Vagina (tissue), 2 donors: ENCODE results near the gene KRT74. TPM values are rescaled to one million over a fixed set of nuclear protein-coding genes. Genes with fewer than 3 reads are reported as not detected.

Experiments
- DNase-seq, 2 donors: peaks; one replicate each; pipeline ENCODE4 v3.0.0-alpha.2; 2017; ENCODE audit errors: extremely low spot score in 2 of 2
- H3K27ac ChIP-seq: fragments of 200-600 bp; sonication (generic); one replicate; pipeline ENCODE4 v1.5.1; 2019
- H3K27me3 ChIP-seq: fragments of 200-600 bp; sonication (generic); one replicate; pipeline ENCODE4 v1.5.1; 2019
- H3K36me3 ChIP-seq, 2 donors: fragments of 200-600 bp; sonication (generic); one replicate each; pipeline ENCODE4 v1.5.1; 2017 to 2019
- H3K4me1 ChIP-seq: fragments of 200-600 bp; sonication (generic); one replicate; pipeline ENCODE4 v1.5.1; 2019
- H3K4me3 ChIP-seq, 2 donors: fragments of 200-600 bp; sonication (generic); 1 replicate in 1 of 2; 2 replicates in 1 of 2; pipeline ENCODE4 v1.5.1; 2016 to 2019
- H3K9me3 ChIP-seq: fragments of 200-600 bp; sonication (generic); one replicate; pipeline ENCODE4 v1.5.1; 2019
- POLR2A ChIP-seq, 2 donors: fragments of 450-650 bp; IDR thresholded peaks; one replicate each; pipeline ENCODE4 v1.6.1; 2017; ENCODE audit warnings: antibody characterized with exemption in 2 of 2, mild to moderate bottlenecking in 2 of 2, moderate library complexity in 2 of 2
- POLR2AphosphoS5 ChIP-seq, 2 donors: sonication (generic); formaldehyde crosslinking; IDR thresholded peaks; one replicate each; pipeline ENCODE4 v1.9.0; 2017; ENCODE audit warnings: antibody characterized with exemption in 2 of 2, mild to moderate bottlenecking in 2 of 2, low read depth in 1 of 2; ENCODE audit not compliant: insufficient read depth in 1 of 2
- intact Hi-C: fragments of 100-400 bp; cut with DNase I; formaldehyde crosslinking; loops from one replicate; pipeline ENCODE4 v1.15.1; 2023
- total RNA-seq: library from RNA; depleted of rRNA; stranded (reverse); fragments of >200 nt; gene quantifications from one replicate; pipeline ENCODE4 v1.2.3, GENCODE V29; 2016
- TF ChIP-seq, protein P1 (sequence below), 3 experiments: fragments of 450-650 bp in 2 of 3; fragments of 200-600 bp in 1 of 3; sonication (generic) in 1 of 3; IDR thresholded peaks; one replicate each; pipeline ENCODE4 v1.5.1; 2017 to 2019; ENCODE audit warnings: antibody characterized with exemption in 3 of 3, mild to moderate bottlenecking in 2 of 3, moderate library complexity in 2 of 3

Gene KRT74
- not detected for total RNA-seq

DNA sequence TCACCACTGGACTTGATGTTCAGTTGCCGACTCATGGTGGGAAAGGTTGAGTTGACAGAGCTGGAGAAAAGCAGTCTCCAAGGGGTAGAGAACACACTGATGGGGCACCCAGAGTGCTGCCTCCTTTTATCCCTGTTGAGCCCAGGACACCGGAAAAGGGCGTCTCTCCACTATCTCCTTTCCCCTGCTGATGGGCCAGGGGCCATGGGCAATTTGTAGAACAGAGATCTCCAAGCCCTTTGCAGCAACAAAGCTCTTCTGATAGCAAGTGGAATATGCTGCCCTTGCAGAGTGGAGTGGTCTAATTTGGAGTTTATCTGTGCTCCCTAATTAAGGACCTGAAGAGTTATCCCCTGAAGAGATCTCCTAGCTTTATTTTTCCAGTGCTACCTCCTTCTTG is at the start of gene KRT74:
Gene KRT74, minus strand, starts transcription at position 101 of the 400 bp plus-strand sequence. Its CDS starts 66 bp downstream, at position 35.
- no peaks in the 10 kb centered on the region for H3K4me1 ChIP-seq
- H3K36me3 ChIP-seq, result no peaks in the 10 kb centered on the region
- H3K4me3 ChIP-seq, result no peak within 1 kb of the TSS
- no peak within 1 kb of the TSS for H3K27ac ChIP-seq
- TF ChIP-seq POLR2A (IDR thresholded peaks at IDR 0.05) (no peak), POLR2AphosphoS5 (IDR thresholded peaks at IDR 0.05; ENCODE audit: insufficient read depth in 1 of 2, low read depth in 1 of 2) (no peak)
- TF ChIP-seq, protein P1, sequence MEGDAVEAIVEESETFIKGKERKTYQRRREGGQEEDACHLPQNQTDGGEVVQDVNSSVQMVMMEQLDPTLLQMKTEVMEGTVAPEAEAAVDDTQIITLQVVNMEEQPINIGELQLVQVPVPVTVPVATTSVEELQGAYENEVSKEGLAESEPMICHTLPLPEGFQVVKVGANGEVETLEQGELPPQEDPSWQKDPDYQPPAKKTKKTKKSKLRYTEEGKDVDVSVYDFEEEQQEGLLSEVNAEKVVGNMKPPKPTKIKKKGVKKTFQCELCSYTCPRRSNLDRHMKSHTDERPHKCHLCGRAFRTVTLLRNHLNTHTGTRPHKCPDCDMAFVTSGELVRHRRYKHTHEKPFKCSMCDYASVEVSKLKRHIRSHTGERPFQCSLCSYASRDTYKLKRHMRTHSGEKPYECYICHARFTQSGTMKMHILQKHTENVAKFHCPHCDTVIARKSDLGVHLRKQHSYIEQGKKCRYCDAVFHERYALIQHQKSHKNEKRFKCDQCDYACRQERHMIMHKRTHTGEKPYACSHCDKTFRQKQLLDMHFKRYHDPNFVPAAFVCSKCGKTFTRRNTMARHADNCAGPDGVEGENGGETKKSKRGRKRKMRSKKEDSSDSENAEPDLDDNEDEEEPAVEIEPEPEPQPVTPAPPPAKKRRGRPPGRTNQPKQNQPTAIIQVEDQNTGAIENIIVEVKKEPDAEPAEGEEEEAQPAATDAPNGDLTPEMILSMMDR (IDR thresholded peaks at IDR 0.05), result no peak
- H3K27me3 ChIP-seq, result no peaks in the 10 kb centered on the region
- no peaks in the 10 kb centered on the region for H3K9me3 ChIP-seq
- DNase-seq, result no peak
- intact Hi-C loops, result no loop called here

DNA sequence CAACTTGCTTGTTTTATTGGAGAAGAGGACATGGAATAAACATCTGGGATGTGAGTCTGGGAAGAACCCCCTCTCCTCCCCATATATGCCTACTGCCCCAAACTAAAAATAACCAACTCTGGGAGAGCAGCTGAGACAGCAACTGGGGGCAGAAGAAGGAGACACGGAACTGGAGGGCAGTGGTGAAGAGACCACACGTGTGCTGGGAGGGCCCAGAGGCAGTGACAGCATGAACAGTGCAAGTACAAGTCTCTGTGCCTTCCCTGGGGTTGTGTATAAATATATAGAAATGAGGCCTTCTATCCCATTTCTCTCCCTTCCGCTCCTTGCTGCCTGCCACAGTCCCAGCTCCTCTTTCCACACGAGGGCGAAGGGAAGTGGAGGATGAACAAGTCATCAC is 48.7 kb upstream of the KRT74 start:
- peak in 1 of 2 donors; percentile 22 for DNase-seq

DNA sequence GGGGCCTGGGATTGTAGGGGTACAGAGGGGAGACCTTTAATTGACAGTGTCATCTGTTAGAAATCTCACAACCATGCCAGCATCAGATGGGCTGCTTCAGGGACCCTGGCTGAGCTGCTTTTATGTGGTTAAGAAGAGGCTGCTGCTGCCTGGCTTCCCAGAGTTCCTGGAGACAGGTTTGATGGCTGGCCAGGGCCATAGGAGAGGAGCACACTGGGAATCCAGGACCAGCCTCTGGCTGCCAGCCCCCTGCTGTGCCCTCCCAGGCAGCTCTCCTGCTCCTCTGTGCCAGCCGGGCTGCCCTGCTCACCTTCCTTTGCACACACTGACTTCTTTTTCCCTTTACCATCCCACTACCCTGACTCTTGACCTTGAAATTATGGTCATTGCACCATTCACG is 45.2 kb upstream of the KRT74 start:
- TF ChIP-seq, protein P1 (IDR thresholded peaks at IDR 0.05), result no peak
- TF ChIP-seq POLR2AphosphoS5 (IDR thresholded peaks at IDR 0.05; ENCODE audit: insufficient read depth in 1 of 2, low read depth in 1 of 2), result no peak
- TF ChIP-seq POLR2A (IDR thresholded peaks at IDR 0.05), result no peak
- Histone ChIP-seq H3K4me3 (no peak overlapping the region), H3K27me3 (no peaks in the 10 kb centered on the region), H3K27ac (no peak overlapping the region), H3K9me3 (no peaks in the 10 kb centered on the region), H3K4me1 (no peaks in the 10 kb centered on the region), H3K36me3 (no peaks in the 10 kb centered on the region)
- peak; percentile 28 to 65 for DNase-seq
- intact Hi-C loops, result no loop called here

More for the DNA sequence above, 48.7 kb upstream of the KRT74 start:
- intact Hi-C loops, result no loop called here
- H3K27ac ChIP-seq, result no peak overlapping the region
- no peaks in the 10 kb centered on the region for H3K36me3 ChIP-seq
- H3K4me3 ChIP-seq, result no peak overlapping the region
- H3K4me1 ChIP-seq, result no peaks in the 10 kb centered on the region
- no peaks in the 10 kb centered on the region for H3K27me3 ChIP-seq
- no peaks in the 10 kb centered on the region for H3K9me3 ChIP-seq
- TF ChIP-seq POLR2A (IDR thresholded peaks at IDR 0.05) (no peak), POLR2AphosphoS5 (IDR thresholded peaks at IDR 0.05; ENCODE audit: insufficient read depth in 1 of 2, low read depth in 1 of 2) (no peak)
- TF ChIP-seq, protein P1 (IDR thresholded peaks at IDR 0.05), result no peak

DNA sequence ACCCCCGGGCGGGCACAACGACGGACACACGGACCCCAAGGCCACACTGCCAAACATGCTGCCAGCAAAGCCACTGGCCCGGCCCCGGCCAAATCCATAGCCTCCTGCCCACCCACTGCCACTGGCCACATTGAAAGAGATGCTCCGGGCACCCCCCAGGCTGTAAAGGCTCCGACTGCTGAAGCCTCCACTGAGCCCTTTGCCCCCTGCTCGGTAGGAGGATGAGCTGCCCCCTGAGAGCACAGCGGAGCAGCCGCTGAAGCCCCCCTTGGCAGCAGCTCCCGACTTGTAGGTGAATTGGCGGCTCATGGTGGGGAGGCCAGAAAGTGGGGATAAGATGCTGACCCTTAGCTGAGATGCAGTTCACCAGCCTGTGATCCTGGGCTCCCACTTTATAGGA is 44.6 kb upstream of the KRT74 start, which contains the start of gene KRT73:
Gene KRT73, minus strand, starts transcription at position 344 of the 400 bp plus-strand sequence. Its CDS starts 35 bp downstream, at position 309.
- peak; percentile 56 to 87 for DNase-seq
- TF ChIP-seq, protein P1 (IDR thresholded peaks at IDR 0.05), result no peak
- TF ChIP-seq POLR2A (IDR thresholded peaks at IDR 0.05) (no peak), POLR2AphosphoS5 (IDR thresholded peaks at IDR 0.05; ENCODE audit: insufficient read depth in 1 of 2, low read depth in 1 of 2) (no peak)
- no peaks in the 10 kb centered on the region for H3K27me3 ChIP-seq

DNA sequence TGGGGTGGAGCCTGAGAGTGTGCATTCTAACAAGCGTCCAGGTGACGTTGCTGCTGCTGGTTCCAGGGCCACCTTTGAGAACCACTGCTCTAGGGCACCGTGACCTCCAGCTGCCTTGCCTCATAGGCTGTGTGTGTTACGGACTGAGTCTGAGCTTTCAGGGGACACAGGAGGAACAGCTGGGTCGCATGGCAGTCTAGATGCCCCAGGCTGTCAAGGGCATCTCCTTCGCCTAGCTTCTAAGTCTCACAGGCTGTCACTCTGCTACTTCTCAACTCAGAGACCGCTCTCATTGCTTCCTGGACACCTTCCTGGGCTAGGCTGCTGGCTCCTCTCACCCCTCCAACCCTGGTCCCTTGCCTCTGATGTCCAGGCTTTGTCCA is 43.8 kb upstream of the KRT74 start:
- Histone ChIP-seq H3K4me1 (no peaks in the 10 kb centered on the region), H3K36me3 (no peaks in the 10 kb centered on the region), H3K27me3 (no peaks in the 10 kb centered on the region), H3K9me3 (no peaks in the 10 kb centered on the region), H3K4me3 (no peak overlapping the region), H3K27ac (no peak overlapping the region)
- intact Hi-C loops, result no loop called here
- TF ChIP-seq POLR2AphosphoS5 (IDR thresholded peaks at IDR 0.05; ENCODE audit: insufficient read depth in 1 of 2, low read depth in 1 of 2), result no peak
- TF ChIP-seq POLR2A (IDR thresholded peaks at IDR 0.05), result no peak
- TF ChIP-seq, protein P1 (IDR thresholded peaks at IDR 0.05), result no peak
- peak; percentile 62 to 88 for DNase-seq

More for the DNA sequence above, 44.6 kb upstream of the KRT74 start, which contains the start of gene KRT73:
- Histone ChIP-seq H3K27ac (no peak within 1 kb of the TSS), H3K4me3 (no peak within 1 kb of the TSS), H3K4me1 (no peaks in the 10 kb centered on the region), H3K9me3 (no peaks in the 10 kb centered on the region), H3K36me3 (no peaks in the 10 kb centered on the region)
- intact Hi-C loops, result no loop called here
